ENCODE measurements around the gene TEX26.
A peak's percentile ranks its signal among the peaks of the same experiment; 100 is the strongest.
"Not testable (repeated sequence)": the region's sequence is repeated elsewhere in the genome, so short reads cannot be mapped to it uniquely, and the experiment has no call there.

The TEX26 gene

DNA sequence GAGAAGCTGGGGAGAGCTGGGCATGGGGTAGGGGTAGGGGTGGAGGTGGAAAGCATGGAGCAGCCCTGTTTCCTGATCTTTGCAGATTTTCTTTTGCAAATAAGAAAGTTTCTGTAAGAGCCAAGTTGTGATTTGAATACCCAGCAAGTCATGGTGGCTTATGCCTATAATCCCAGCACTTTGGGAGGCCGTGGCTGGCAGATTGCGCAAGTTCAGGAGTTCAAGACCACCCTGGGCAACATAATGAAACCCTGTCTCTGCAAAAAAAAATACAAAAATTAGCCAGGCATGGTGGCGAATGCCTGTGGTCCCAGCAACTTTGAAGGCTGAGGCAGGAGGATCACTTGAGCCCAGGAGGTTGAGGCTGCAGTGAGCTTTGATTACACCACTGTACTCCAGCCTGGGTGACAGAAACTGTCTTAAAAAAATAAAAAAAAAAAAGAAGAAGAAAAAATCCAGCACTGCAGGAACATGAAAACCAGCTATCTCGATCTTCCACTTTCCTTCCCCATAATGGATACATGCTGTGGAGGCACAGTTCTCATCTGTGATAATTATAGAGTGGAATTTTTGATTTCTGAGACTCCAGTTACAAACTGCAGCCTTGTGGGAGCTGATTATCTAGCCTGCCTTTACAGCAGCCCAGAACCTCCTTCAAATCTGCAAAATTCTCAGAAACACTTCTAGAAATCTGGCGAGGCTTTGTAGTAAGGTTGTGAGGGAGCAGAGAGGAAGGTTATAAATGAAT is 12.1 kb upstream of the TEX26 start:
- no peak for DNase-seq

DNA sequence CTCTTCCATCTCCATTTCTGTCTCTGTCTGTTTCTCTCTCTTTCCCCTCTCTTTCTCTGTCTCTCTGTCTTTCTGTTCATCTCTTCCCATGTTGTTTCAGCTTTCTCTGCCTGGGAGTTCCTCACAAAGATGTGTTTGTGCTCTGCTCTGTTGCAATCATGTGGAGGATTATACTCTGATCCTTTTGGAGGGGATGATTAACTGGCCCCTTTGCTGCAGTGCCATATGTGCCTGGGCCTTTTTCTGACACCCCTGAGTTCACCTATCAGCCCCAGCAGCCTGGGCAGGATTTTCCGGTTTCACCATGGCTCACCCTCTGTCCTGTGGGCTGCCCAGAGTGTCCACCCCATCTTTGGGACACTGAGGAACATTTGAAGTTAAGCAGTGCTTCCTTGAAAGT is 9.0 kb upstream of the TEX26 start:
- DNase-seq: no peak

DNA sequence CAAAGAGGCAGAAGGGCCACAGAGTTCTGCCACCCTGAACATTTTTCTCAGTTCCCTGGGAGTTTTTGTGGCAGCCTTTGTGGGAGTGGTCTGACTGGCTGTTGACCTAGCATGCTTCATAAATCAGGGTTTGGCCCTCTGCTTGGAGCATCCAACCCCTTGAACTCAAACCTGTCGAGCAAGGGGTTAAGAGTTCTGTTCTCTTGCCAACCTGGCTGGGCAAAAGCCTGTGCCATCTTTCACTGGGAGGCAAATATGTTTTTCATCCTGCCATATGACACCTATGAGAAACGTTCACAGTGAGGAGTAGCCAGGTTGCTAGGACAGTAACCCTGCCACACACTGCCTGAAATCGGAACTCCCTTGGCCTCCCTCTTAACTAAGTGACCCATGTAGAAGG is 7.7 kb upstream of the TEX26 start:
- no peak for DNase-seq

DNA sequence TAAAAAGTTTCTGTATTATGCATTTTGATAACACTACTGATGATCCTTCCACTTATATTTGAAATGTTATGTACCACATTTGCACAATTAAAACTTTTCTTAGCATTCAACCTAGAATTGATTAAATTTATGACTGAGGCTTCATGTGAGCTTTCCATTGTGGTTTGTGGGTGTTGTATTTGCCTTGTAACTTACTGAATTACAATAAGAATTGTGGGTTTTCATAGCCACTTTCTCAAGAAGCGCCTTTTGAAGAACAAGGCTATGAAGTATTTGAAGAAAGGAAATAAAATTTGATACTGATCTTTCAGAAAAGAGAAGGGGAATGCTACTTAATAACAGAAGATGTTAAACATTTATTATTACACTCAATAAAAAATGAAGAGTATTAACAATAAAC is 7.0 kb upstream of the TEX26 start:
- no peak for DNase-seq

DNA sequence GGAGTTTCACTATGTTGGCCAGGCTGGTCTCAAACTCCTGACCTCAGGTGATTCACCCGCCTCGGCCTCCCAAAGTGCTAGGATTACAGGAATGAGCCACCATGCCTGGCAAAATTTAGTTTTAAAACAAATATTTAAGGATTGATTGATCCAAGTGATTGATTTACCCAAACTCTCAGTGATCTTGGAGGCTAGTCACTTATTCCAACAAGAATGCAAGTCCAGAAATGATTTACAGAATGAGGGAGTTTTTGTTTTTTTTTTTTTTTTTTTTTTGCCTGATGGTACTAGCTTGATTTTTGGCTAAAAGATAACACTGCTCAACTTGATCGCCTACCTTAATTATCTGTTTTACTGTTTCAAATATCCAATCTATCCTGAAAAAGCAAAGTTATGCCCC is 5.7 kb upstream of the TEX26 start:
- DNase-seq: no peak

DNA sequence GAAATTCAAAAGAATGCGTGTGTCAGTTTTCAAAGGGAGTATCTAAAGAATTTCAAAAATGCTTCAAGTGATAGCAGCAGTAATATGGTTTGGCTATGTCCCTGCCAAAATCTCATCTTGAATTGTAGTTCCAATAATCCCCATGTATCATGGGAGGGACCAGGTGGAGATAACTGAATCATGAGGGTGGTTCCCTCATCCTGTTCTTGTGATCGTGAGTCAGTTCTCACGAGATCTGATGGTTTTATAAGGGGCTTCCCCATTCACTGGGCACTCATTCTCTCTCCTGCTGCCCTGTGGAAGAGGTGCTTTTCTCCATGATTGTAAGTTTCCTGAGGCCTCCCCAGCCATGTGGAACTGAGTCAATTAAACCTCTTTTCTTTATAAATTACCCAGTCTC is 5.3 kb upstream of the TEX26 start:
- DNase-seq: not testable (repeated sequence)

DNA sequence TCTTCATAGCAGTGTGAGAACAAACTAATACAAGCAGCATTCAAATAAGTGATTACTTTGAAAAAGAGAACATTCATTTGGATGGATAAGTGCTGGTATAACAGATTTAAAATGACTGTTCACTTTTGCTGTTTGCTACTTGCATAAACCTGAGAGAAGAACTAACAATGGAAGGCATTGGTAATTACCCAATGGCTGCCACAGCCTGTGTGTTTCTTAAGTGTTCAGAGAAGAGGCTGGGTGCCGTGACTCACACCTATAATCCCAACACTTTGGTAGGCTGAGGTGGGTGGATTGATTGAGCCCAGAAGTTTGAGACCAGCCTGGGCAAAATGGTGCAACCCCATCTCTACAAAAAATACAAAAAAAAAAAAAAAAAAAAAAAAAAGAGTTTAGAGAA is 4.9 kb upstream of the TEX26 start:
- DNase-seq: no peak

DNA sequence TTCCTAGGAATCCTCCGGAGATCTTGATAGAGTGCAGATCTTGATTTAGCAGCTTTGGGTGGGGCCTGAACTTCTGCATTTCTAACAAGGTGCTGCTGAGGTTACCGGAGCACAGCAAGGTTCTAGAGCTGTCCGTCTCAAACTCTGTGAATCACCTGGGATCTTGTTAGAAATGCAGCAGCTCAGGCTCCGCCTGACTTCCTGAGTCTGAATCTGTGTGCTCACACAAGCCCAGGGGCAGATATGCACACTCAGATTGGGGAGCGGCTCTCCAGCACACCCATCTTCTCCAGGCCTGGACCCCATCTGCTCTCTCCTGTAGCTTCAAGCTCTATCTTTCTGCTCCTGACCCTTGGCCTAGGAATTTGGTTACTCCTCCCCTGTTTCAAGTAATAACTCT is 3.5 kb upstream of the TEX26 start:
- DNase-seq: no peak

DNA sequence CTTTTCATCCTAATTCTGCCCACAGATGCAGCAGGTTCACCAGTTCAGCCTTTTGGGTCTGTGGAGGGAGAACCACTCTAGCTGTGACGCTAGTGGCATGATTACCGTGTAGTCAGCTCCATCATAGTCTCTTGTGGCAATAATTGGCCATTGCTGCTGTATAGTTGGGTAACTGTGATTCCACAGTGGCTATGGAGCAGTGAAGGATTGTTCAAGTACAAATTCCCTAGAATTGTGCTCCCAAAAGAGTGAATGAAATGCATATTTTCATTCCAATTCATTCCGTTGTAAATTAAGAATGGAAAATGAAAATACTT is 856 bp downstream of the TEX26 start:
- DNase-seq: no peak

DNA sequence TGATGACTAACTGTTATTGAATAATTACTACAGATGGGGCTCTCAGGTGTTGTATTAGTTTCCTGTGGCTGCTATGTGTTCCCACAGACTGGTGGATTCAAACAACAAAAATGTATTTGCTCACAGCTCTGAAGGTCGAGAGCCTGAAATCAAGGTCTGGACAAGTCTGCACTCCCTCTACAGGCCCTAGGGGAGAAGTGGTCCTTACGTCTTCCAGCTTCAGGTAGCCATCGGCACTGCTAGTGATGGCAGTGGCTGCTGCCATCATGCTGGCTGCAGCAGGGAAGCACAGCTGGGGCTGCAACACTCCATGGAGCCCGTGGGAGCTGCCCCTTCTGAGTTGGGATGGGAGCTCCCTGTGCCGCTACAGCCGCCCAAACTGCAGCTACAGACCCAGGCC is 1.9 kb downstream of the TEX26 start:
- DNase-seq: no peak

DNA sequence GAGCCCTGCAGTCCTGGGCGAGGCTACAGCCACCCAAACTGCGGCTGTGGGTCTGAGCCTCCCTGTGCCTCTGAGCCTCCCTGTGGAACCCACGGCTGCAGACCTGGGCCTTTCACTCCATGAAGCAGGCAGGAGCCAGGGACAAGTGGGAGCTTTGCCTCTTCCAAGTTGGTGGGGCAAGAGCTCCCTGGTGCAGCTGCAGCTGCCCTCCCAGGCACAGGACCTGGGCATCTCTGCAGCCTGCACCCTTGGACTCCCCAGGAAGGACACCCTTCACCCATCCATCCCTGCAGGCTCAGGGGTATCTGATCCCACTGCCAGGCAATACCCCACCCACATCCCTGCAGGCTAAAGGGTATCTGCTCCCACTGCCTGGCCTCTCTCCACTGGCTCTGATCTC is 2.3 kb downstream of the TEX26 start:
- no peak for DNase-seq

DNA sequence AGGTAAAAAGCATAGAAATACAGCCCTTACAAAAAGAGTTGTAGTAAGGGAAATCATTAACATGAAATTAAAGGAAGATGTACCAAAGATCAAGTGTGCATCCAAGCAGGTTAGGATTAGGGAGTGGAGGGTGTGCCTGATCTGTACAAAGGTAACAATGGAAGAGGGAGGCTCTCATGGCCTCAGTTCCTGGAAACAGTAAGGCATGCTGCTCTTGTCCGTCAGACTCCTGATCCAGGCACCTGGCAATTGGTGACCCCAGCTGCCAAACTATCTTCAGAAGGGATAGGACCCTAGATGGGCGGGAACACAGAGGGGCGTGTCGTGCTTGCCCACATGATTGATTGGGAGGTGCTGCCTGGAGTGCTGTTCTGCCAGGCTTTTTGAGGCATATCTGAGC is 4.5 kb downstream of the TEX26 start:
- DNase-seq: no peak

DNA sequence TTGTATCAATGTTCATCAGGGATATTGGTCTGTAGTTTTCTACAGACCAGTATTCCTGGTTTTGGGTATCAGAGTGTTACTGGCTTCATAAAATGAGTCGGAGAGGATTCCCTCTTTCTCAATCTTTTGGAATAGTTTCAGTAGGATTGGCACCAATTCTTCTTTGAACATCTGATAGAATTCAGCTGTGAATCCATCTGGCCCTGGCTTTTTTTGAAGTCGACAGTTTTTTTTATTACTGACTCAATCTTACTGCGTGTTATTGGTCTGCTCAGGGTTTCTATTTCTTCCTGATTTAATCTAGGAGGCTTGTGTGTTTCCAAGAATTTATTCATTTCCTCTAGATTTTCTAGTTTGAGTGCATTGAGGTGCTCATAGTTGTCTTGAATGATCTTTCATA is 11.4 kb downstream of the TEX26 start:
- no peak for DNase-seq

DNA sequence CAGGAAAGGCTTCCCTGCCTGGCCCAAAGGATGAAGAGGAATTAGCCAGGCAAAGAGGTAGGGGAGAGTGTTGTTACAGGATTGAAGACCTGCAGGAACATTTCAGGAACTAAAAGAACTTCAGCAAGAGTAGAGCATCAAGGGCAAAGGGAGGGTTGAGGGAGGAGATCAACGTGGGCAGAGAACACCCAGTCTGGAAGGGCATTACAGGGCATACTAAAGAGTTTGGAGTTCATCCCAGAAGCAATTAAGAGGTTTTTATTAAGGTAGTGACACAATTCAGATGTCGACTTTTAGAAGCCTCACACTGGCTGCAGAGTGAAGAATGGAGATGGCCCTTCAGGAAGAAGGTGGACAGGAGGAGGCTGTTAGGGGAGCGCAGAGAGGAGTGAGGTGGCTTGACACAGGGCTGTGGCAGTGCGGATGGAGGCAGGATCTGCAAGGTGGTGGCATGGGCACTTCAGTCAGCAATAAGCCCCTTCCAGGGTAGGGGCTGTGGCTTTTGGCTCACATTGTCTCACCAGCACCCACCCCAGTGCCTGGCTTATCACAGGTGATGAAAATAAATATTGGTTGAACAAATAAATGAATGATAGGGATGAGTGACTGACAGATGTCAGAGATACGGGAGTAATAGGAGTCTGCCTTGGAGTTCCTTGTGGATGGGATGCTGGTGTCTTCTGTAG is 24.9 kb downstream of the TEX26 start:
- no peak for DNase-seq

DNA sequence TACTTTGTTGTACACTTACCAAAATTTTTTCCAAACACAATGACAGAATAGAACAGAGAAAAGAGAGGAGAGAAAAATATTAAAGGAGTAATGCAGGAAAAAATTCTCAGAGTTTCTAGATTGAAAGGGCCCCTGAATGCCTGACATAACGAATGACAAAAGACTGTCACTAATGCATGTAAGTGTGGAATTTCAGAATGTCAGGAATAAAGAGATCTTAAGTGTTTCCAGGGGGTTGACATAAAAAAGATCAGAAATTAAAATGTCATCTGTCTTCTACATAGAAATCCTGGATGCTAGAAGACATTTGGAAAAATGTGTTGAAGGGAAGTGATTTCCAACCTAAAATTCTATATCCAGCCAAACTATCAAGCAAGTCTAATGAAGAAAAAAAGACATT is 27.2 kb downstream of the TEX26 start:
- no peak for DNase-seq

DNA sequence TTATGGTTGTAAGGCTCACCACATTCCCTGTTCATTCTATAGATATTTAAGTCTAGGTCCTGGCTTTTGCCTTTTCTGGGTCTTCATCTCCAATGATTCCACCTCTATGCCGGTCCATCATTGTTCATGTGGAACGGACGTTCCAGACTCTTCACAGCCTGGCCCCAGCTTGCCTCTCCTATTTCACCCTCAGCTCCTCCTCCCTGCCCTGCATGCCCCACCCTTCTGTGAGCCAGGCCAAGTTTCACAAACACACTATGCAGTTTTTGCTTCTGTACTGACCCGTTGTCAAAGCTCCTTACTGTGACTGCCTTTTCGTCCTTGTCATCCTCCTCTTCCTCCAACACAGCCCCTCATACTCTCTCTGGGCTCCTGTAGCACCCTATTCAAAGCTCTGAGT is 31.3 kb downstream of the TEX26 start:
- DNase-seq: no peak

DNA sequence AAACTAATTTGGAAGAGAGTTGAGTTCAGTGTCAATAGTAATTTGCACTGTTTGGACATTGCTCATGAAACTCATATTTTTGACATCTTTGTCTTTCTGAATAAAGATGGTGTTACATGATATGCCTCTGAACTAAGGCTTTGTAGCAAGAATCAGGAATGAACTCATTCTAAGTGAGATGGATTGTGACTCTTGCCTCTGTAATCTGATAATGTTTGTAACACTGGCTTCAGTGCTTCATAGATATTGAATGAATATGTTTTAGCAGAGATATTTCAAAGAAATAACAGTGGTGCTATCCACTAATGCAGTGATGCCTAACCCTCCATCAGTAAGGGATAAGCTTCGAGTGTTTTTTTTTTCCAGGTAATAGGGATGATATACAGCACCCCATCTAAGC is 32.9 kb downstream of the TEX26 start:
- DNase-seq: no peak

DNA sequence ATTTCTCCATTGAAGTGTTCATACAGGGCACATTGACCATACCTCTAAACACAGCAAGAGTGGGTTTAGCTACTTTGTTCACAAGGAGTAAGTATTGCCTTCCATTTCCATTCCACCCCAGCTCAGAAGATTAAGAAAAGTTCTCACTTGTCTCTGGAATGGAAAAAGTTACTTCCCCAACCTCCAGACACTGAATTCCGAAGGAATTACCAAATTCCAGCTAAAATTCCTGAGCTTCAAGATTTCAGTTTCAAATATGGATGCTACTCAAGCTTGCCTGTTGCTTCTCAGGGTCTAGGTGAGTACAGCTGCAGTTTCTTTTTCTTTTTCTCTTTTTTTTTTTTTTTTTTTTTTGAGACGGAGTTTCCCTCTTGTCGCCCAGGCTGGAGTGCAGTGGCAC is 33.6 kb downstream of the TEX26 start:
- DNase-seq: no peak

DNA sequence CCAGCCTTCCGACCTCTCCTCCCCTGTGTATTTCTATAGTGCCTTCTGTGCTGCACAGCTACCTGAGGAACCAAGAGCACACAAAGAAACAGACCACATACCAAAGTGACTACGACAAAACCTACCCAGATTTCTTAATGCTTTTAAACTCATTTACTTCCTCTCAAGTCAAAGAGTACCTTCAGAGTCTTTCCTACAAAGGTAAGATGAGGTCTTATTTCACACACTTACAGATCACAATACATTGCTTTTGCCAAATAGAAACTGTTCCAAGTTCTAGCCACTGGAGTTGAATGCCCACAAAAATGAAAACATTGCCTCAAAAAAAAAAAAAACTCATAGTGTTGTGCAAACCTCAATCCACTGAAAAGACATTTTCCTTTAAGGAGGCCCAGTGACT is 36.4 kb downstream of the TEX26 start:
- DNase-seq: no peak

DNA sequence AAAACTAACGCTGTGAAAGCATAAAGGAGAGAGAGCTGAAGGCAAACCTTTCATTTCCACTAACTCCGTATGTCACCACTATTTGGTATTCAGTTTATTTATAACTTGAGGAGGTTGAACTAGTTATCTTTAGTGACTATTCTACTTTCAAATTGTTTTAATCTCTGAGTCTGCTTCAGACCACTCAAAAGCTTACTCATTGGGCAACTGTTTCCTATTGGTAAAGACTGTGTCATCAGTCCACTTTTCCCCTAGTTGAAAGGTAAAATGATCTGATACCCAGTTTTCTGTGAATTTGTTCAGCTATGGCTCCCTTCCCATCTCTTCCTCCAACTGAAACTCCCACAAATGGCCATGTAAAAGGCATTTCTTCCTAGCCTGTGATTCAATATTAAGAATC is 39.1 kb downstream of the TEX26 start:
- no peak for DNase-seq

DNA sequence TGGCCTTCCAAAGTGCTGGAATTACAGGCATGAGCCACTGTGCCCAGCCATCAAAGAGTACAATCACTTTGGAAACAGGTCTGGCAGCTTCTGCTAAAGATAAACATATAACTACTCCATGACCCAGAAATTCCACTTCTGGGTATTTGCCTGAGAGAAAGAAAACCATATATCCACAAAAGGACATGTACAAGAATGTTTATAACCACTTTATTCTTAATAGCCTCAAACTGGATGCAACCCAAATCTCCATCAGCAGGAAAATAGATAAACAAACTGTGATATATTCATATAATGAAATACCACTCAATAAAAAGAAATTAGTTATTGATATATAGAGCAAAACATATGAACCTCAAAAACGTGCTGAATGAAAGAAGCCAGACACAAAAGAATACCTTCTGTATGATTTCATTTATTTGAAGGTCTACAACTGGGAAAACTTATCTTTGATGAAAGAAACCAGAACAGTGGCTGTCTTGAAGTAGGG is 40.5 kb downstream of the TEX26 start:
- no peak for DNase-seq

DNA sequence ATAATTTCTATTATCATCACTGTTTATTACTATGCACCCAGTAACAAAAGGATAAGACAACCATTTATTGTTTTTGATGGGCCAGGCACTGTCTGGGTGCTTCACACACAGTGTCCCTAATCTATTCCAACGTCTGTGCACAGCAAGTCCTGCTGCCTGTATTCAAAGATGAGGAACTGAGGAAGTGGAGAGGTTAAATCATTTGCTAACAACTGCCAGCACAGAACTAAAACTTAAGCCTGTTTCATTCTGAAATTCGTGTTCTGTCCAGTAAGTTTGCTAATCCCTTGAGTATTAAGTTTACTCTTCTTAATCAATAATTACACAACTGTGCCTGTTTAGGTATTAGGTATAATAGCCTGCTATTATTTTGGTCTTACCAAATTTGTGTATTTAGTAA is 41.9 kb downstream of the TEX26 start:
- no peak for DNase-seq

DNA sequence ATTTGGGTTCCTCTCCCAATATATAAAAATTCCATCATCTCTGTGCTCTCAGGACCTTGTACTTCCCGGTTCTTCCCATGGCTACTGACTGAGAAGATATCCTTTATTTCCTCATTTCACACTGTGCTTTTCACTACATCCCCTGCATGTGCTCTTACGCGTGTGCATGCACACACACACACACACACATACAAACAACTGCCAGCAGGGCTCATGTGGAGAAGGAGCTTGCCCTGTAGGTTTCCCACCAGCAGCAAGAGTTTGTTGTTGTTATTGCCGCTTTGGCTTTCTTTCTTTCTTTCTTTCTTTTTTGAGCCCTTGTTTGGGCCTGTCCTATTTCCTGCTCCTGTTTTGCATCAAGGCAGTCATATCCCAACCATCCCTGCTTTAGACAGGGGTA is 43.6 kb downstream of the TEX26 start:
- DNase-seq: no peak

DNA sequence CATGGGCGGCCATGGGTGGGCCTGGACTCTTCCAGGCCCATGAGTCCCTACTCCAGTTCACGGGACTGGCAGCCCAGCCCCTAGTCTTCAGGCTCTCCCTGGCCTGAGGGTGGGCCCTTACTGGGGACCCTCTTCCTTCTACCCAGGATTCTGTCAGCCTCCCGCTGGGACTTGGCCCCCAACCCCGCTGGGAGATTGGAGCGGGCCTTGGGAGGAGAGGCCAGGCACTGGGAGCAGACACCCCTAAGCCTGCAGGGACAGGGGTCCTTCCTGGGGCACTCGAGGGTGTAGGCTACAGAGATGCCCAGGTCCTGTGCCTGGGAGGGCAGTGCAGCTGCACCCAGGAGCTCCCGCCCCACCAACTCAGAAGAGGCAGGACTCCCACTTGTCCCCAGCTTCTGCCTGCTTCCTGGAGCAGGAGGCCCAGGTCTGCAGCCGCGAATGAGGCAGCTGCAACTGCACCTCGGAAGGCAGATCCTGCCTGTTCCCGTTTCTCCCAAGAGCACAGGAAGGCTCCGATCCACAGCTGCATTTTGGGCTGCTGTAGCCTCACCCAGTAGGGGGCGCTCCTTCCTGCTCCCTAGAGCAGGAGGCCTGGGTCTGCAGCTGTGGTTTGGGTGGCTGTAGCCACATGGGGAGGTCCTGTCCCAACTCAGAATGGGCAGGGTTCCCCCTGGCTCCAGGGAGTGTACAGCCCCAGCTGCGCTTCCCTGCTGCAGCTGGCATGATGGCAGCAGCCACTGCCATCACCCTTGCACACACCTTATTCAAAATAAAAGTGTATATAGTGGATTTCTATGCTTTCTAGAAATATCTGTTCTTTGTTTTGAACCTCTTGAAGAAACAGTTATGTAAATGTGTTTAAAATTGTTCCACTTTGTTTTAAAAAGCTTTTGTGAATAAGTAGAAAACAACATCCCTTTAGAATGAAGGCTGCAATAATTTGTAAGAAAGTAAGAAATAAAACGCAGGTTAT is 46.8 kb downstream of the TEX26 start:
- peak; percentile 8 for DNase-seq

All from stimulated activated naive CD4-positive, alpha-beta T cell treated with Interleukin-2 at 50 U/mL for 16 hours (primary cell).